Heart left ventricle (tissue), 13 donors: Measurements from ENCODE around the gene DAAM1.

Experiments
- POLR2A ChIP-seq, 2 donors: fragments of 450-650 bp; IDR thresholded peaks; one replicate each; pipeline ENCODE4 v1.6.1; 2017; ENCODE audit warnings: antibody characterized with exemption in 2 of 2, mild to moderate bottlenecking in 2 of 2, moderate library complexity in 2 of 2
- TF ChIP-seq, protein P1 (sequence below), 12 donors: fragments of 200-600 bp; sonication (generic) in 4 of 12; IDR thresholded peaks; one replicate each; pipeline versions ENCODE4 v1.5.0 to v1.8.0; 2018 to 2022; ENCODE audit warnings: antibody characterized with exemption in 12 of 12, mild to moderate bottlenecking in 5 of 12
- donor health status: ischemic (EF 13 %, LVEDD 7.1; RV severe dilation, severe dysfunction).
- donor health status: DM: no; HTN: yes; CAD: no.
- donor health status: DM: no; HTN: no; CAD: no.
- donor health status: ischemic (EF 25% LVEDD 6.9; RV normal size, moderate dysfunction).
- donor health status: ischemic (EF 25% LVEDD 5.7; RV mildly dilated, moderate dysfunction).
- donor health status: ischemic (EF 35%, LVEDD 5.7; RV mildly dilated, moderate dysfunction).
- donor health status: nonischemic (EF 11% LVEDD 7.7; RV severe dilation, severe dysfunction).
- donor health status: DM: yes; HTN: yes; CAD: no.
- donor health status: PGD.
- donor health status: ischemic (EF 29% LVEDD 5.4; RV normal size, mild dysfunction).
- donor health status: nonischemic (EF 23%, LVEDD 6.1; RV moderate dilation, normal function).

DNA sequence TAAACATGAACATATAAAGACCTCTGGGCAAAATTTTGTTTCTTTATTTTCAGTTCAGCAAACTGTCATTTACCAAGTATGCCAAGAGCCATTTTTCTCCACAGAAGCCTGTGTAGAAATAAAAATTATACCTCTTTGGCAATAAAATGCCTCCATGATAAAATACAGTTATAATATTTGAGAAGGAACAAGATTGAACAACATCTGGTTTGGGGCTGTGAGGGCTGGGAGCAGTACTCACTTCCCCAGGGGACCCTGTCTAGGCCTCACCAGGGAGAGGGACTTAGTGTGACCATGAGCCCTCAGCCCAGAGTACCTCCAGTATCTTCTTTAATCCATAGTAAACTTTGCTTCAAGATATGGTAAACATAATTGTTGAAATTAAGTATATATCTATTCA, 65.1 kb downstream of the DAAM1 start:
- TF ChIP-seq, protein P1, sequence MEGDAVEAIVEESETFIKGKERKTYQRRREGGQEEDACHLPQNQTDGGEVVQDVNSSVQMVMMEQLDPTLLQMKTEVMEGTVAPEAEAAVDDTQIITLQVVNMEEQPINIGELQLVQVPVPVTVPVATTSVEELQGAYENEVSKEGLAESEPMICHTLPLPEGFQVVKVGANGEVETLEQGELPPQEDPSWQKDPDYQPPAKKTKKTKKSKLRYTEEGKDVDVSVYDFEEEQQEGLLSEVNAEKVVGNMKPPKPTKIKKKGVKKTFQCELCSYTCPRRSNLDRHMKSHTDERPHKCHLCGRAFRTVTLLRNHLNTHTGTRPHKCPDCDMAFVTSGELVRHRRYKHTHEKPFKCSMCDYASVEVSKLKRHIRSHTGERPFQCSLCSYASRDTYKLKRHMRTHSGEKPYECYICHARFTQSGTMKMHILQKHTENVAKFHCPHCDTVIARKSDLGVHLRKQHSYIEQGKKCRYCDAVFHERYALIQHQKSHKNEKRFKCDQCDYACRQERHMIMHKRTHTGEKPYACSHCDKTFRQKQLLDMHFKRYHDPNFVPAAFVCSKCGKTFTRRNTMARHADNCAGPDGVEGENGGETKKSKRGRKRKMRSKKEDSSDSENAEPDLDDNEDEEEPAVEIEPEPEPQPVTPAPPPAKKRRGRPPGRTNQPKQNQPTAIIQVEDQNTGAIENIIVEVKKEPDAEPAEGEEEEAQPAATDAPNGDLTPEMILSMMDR (IDR thresholded peaks at IDR 0.05) = no peak
- TF ChIP-seq POLR2A (IDR thresholded peaks at IDR 0.05) = no peak
